ENCODE measurements around the gene STK24.

Gene STK24

DNA sequence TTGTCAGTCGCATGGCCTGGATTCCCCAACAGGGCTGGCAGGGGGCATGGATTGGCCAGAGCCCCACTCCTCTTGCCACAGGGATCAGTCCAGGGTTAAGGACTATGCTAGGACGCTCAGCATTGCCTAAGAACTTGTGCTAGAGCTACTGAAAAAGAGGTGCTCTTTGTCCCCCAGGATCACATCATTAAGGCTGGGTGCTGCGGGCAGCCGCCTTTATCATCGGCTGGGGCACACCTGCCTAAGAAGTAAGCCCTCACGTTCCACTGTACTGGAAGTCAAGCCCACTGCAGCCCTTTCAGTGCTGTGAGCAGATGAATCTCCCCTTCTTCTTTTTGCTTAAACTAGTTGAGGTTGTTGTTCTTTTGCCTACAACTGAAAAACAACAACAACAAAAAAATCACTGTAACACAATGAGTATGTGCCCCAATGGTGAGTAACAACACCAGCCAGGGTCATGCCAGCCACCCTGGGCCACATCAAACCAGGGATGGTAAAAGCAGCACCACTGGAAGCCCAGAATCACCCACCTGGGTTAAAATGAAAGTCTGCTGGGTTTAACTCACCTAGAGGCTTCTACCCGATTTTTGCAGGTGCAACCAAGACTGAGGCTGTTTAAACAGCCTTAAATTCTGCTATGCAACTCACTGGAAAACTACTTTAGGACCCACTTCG is 20.6 kb downstream of the STK24 start:
- no peak for DNase-seq

DNA sequence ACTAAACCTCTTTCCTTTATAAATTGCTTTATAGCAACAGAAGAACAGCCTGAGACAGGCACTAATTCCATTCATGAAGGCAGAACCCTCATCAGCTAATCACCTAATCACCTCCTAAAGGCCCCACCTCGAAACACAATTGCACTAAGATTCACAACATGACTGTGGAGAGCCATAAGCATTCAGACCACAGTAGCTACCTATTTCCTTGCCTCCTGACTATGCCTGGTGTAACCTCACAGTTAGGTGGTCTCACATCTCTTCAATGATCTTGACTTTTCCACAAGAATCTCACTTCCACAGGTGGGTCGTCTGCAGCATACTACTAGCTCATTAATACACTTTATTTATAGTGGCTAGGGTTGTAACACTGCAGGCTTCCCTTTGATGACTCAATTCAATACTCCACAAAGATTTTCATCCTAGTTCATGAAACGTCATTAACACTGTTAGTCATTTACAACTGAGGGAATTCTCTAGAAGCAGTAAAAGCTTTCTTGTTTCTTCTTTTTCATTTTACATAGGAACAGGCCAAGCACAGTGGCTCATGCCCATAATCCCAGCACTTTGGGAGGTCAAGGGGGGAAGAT is 27.1 kb downstream of the STK24 start:
- no peak for DNase-seq

DNA sequence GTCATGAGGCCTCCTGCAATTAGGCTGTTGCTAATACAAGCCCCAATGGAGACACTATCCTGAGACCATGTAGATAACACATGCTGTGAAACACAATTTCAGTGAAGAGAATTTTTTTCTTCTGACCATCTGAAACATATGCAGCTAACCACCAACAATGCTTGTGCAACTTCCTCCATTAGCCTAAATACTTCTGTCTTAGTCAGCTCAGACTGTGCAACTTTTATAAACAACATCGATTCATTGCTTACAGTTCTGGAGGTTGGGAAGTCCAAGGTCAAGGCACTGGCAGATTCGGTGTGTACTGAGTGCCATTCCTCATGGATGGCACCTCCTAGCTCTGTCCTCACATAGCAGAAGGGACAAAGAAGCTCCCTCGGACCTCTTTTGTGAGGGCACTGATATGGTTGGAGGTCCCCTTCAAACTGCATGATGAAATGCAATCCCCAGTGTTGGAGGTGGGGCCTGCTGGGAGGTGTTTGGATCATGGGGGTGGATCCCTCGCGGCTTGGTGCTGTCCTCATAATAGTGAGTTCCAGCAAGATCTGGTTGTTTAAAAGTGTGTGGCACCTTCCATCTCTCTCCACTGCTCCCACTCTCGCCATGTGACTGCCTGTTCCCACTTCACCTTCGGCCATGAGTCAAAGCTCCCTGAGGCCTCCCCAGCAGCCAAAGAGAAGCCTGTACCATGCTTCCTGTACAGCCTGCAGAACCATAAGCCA is 27.7 kb downstream of the STK24 start:
- DNase-seq, result no peak

DNA sequence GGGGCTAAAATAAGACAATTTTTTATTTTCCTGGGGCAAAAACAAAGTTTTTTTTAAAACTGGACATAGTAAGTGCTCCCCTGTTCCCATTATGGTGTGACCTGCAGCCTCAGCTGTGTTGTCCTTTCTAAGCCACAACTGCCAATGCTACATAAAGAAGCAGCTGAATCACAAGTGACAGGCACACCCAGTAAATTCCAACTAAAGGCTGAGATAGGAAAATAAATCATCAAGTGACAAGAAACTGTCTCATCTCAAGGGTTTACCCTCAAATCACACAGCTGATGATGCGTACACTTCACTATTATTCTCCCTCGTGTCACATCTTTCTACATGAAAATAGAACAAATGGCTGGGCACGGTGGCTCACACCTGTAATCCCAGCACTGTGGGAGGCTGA is 28.7 kb downstream of the STK24 start:
- DNase-seq, result no peak

DNA sequence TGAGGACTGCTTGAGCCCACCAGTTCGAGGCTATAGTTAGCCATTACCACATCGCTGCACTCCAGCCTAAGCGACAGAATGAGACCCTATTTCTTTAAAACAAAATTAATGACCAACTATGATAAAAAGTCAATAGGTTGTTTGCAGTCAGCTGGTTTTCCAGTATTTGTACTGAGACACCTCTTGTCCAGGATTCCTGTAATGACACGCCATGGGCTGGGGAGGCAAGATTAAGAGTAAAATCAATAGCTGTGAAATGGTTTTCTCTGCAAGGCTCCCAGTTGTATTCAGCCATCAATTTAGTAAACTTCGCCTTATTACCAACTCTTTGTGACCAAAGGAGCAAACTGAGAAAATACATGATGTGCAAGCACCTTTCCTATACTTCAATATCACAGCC is 29.5 kb downstream of the STK24 start:
- no peak for DNase-seq

DNA sequence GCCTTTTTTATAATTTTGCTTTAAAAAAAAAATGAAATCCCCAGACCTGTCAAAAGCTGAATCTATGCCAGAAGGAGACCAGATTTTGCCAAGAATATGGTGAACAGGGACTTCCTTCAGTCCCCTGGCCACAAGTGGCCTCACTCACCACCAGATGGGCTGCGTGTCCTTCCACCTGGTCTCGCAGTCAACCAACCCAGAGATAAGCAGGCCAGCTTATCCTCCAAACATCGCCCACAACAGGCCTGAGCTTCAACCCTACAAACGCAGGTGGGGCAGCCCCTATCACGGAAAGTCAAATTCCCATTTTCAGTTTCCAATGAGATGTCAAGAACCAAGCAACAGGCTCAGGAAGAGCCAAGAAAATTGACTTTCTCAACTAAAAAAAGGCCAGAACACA is 30.5 kb downstream of the STK24 start:
- DNase-seq, result no peak

DNA sequence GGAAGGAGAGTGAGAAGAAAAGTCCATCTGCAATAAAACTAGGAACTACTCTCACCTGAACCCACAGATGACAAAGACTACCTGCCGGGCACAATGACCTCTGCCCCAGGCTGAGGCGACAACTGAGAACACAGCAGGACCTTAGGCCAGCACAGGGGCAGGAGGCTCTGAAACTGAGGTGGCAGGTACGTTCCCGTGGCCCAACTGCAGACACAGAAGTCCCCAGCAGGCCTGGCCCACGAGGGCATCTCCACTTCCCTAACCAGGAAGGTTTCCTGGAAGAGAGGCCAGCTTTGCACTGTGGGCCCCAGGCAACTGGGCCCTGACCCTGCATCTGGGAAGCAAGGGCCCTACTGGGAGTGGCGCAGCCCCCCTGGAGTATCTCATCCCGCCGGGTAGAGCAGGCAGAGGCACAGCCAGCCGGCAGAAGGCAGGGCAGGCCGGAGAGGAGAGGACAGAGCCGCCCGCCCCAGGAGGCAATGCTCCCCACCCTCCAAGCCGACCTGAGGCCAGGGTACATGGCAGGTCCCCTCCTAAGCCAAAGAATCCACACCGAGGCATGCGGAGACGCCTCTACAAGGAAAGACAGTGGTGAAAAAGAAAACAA is 32.7 kb downstream of the STK24 start:
- DNase-seq, result no peak

DNA sequence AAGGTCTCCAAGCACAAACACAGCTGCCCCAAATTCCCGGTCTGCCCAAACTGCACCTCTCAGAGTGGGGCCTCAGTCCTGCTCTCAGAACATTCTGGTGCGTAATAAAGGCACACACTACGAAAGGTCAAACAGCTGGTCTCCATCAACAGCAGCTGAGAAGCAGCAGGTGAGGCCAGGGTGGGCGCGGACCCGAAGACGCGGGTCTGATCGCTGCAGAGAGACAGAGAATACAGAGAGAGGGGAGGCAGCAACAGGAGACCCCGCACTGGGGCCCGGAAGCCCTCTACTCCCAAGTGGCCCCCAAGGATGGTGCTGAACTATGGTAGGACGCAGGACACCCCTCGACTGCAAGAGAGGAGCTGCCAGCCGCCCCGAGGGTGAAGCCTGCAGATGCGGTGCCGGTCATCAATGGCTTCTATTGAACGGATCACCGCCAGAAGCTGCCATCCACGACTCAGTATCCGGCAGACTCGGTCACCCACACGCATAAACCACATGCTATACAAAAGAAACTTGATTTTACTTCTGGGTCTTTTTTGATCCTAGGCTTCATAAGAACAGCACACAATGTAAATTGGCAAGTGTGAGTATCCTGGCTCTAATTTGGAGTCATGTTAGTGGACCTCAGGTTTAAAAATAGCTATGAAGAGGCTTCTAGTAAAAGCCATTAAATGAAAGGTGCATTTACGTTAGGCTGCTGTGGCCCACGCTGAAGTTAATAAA is 33.4 kb downstream of the STK24 start:
- DNase-seq, result no peak

DNA sequence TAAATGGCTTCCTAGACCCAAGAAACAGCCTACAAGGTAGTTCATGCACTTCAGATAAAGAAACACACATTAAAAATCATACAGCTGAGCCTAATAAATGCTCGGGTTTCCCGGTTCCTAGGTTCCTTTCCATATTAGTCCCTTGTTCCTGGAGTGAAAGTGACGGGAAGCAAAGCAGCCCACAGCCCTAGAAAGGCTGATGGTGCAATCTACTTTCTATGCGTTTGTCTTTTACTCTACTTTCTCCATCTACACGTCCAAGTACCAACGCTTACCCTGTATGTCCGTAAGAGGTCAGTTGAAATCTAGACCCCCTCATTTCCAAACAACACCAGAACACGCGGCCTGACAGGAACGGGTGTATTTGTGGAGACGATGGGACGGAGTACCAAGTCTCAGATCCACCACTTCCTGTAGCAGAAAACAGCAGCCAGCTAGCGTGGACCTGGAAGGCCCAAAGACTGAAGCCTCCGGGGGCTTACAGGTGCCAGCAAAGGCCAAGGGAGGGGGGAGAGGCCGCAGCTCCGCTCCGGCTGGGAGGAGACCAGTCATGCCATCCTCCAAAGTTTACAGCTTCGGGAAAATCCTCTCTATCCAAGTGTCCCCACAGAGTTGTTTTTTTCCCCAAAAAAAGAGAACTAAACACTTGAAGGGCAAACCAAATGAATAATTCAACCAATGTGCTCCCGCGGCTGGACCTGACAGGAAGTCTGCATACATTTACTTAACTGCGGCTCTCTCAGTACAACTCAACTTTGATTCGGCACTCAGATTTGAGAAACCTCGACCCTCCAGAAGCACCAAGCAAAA is 34.1 kb downstream of the STK24 start:
- no peak for DNase-seq

DNA sequence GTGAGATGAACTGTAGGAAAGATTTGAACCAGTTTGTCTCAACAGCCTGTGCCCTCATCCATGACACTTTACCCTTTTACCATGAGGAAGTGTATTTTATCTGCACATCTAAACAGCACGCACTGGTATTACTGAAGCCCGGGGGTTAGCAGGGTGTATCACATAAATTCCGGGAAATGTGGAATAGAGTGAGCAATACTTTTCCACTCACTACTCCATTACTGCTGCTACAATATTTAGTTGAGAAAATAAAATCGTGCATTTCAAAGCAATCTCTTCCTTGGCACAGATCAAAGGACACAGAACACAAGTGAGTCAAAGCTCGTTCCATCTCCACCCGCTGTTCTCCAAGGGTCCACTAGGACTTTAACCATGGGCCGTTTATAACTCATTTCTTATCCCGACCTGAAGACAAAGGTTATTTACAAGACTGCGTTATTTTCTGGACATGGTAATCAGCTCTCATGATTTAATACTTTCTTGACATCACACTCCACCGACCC is 35.2 kb downstream of the STK24 start:
- DNase-seq, result no peak

DNA sequence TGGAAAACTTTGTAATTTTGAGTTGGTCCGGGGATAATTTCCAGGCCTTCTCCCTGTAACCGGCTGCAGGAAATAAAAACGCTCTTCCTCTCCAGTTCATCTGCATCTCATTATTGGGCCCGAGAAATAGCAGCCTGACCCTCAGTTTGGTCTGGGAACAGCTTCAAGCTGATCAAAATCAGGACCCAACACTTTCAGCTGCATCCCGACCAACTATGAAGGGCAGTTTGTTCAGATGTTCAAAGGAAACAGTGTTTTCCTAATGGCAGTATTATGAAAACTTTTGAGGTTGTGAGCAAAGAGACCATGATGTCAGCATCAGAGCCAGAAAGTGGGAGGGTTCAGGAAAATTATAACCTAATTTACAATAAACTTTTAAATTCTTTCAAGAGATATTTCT is 35.7 kb downstream of the STK24 start:
- no peak for DNase-seq

DNA sequence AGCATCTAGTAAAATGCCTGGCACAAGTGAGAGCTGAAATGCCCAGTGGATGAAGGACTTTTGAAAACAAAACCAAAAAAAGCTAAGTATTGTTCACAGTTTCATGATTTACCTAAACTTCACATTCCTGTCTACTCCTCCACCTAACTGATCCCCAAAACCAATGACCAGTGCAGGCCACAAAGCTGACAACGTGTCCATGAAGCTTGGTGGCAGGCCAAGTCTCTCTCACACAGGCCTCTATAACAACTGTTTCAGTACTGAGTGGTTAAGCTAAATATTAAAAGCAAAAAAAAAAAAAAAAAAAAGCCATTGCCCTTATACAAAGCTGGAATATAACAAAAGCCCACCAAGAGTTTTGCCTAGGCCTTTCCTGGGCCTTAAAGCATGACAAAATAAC is 36.4 kb downstream of the STK24 start:
- no peak for DNase-seq

DNA sequence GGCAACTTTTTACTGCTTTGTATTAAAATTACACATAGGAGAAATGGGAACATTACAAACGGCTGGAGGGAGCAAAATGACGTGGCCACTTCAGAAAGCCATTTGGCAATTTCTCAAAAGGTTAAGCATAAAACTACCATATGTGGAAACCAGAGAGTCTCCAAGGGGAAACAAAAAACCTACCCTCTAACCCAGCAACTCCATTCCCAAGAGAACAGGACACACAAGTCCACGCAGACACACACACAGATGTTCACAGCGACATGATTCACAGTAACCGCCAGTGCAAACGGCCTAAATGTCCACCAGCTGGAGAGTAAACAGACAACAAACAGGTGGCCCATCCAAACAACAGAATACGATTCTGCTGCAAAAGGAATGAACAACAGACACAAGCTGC is 37.2 kb downstream of the STK24 start:
- DNase-seq, result no peak

DNA sequence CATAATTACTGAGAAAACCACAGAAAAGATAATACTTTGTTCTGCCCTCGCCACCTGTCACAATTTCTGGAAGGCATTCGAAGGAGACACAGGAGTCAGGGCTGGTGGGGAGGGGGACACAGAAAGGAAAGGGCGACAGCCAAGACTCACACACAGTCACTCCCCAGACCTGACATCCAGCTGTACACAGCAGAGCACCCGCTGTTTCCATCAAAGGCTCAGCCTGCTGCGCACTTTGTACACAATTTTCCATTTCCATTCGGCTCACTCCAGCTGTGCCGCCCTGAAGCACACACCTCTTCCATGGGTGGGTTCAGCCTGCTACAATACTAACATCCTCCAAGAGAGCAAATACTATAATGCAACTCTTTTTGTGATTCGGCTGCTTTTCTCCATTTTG is 38.0 kb downstream of the STK24 start:
- no peak for DNase-seq

DNA sequence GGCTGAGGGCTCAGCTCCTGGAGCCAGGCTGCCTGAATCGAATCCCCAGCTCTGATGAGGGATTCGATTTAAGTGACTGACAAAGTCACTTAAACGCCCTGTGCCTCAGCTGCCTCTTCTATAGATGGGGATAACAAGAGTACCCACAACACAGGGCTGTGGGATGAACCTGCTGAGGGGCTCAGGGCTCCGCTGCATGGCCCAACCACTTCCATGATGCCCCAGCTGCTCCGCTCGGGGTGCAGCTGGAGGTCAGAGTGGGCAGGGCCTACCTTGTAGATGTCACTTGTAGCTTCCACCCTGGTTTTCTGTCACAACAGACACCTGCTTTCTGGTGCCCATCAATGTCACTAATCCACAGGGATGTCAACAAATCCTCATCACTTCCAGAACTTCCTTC is 39.2 kb downstream of the STK24 start:
- no peak for DNase-seq

DNA sequence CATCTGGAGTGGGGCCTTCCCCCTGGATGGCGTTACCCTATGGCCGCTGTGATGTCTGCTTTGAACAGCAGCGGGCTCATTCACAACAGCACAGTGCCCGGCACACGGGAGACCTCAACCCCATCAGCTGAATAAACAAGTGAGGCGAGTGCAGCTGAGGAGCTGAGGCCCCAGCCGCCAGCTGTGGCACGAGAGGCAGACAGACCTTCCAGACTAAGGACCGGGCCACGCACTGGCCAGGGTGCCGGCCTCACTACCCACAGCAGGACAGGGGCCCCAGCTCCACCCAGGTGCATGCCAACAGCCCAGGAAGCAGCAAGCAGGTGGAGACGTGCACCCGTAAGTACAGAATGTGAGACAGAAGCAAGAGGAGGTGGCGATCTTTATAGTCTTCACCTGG is 39.6 kb downstream of the STK24 start:
- DNase-seq, result no peak

DNA sequence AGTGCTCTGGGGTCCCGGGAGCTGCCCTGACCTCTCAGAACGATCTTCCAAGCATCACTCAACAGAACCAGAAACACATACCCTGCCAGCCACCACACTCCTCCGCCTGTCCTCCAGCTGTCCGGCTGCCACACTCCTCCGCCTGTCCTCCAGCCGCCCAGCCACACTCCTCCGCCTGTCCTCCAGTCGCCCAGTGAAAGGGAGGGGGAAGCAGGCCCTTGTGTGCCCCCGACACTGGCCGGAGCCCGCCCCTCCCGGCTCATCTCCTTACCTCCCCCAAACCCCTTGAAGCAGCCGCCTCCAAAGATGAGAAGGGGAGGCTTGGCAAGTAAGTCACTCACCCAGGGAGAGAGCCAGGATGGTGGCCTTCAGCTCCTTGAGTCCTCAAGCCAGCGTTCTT is 40.2 kb downstream of the STK24 start:
- DNase-seq, result no peak

DNA sequence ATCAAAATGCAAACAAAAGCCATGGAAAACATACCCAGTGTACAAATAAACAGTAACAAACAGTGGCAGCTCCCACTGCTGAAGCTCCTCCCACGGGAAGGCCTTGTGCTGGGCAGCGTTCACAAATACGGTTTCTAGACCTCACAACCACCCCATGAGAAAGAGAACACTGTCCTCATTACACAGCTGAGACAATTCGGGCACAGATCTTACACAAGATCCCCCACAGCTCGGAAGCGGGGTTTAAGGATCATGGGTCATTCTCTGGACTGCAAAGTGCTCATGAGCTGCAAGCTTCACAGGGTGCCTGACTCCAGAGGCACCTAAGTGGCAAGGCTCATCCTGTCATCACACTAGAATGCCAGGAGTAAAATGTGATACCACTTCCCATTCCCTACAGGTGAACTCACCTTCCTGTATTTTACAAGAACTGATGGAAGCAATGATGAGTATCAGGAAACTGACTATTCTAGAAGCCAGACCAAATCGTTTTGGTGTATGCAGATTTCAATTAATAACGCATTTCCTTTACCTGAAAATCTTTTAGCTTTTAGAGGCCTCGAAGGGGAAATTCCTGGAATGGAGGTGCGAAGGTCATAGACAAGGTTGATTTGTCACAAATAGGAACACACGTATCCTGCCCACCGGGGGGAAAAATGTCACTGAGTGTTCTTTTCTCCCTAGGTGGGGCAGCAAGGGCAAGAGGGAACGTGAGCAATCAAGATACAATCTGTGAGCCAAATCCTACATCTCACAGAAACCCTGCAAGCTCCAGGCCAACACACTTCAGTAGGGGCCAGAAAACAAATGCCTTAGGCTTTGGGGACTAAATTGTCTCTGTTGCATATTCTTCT is 41.2 kb downstream of the STK24 start:
- no peak for DNase-seq

DNA sequence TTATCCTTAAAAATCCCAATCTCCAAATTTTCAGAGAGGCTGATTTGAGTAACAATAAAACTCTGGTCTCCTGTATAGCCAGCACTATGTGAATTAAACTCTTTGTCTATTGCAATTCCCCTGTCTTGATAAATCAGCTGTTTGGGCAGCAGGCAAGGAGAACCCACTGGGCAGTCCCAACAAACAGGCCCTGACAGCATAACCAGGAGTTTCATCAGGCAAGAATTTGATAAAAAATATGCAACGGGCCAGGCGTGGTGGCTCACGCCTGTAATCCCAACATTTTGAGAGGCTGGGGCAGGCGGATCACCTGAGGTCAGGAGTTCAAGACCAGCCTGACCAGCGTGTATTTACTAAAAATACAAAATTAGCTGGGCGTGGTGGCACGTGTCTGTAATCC is 42.1 kb downstream of the STK24 start:
- no peak for DNase-seq

DNA sequence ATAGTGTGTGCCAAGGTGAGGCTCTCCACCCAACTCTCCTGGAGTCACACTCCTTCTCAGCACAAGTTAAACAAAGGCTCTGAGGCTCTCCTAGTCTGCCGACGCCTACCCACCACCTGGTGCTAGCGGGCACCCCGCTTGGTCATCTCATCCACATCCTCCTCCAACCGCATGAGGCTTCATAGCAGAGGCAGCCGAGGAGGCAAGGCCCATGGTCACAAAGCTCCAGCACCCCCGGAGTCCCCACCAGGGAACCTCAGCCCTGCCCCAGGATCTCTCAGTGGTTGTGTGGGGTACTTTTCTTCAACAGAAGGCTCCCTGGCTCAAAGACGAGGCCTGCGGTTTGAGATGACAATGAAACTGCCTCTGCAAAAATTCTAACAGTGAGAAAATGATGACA is 43.0 kb downstream of the STK24 start:
- DNase-seq, result no peak

DNA sequence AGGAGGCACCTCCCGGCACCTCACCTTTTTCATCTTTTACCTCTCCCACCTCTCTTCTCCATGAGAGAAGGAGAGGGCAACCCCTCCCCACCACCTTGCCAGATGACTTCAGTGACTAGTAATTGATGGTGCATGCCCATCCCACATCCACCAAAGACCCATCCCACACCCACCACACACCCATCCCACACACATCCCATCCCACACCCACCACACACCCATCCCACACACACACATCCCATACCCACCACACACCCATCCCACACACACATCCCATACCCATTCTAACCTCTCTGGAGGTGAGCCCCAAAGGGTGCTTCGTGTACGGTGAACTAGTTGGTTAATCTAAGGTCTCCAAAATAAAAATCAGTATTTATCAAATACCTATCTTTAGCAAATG is 44.7 kb downstream of the STK24 start:
- DNase-seq, result no peak
